Measurements from ENCODE around the gene ZBTB6. TPM values are rescaled to one million over a fixed set of nuclear protein-coding genes. Genes with fewer than 3 reads are reported as not detected.
A peak's percentile ranks its signal among the peaks of the same experiment; 100 is the strongest.

ZBTB6 gene
- polyA plus RNA-seq, 2 of the 4 experiments (the other 2 are of a cell fraction), result 9.0 to 10.3 TPM

- ChIA-PET CTCF (no interaction called here), POLR2A (no interaction called here)
- TF ChIP-seq MAZ (IDR thresholded peaks at IDR 0.05; ENCODE audit: borderline replicate concordance, low read depth, low read length), result no peak
- TF ChIP-seq RNF2 (IDR thresholded peaks at IDR 0.05; ENCODE audit: borderline replicate concordance, low read depth), result no peak
- TF ChIP-seq RFX5 (IDR thresholded peaks at IDR 0.05), result no peak
- no peak for TF ChIP-seq EP300 (IDR thresholded peaks at IDR 0.05)
- no peak for TF ChIP-seq TP53 (CRISPR knock-in tag; IDR thresholded peaks at IDR 0.05)
- no peak for TF ChIP-seq GATA3 (IDR thresholded peaks at IDR 0.05; ENCODE audit: borderline replicate concordance)
- TF ChIP-seq, protein P1, sequence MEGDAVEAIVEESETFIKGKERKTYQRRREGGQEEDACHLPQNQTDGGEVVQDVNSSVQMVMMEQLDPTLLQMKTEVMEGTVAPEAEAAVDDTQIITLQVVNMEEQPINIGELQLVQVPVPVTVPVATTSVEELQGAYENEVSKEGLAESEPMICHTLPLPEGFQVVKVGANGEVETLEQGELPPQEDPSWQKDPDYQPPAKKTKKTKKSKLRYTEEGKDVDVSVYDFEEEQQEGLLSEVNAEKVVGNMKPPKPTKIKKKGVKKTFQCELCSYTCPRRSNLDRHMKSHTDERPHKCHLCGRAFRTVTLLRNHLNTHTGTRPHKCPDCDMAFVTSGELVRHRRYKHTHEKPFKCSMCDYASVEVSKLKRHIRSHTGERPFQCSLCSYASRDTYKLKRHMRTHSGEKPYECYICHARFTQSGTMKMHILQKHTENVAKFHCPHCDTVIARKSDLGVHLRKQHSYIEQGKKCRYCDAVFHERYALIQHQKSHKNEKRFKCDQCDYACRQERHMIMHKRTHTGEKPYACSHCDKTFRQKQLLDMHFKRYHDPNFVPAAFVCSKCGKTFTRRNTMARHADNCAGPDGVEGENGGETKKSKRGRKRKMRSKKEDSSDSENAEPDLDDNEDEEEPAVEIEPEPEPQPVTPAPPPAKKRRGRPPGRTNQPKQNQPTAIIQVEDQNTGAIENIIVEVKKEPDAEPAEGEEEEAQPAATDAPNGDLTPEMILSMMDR (IDR thresholded peaks at IDR 0.05), result no peak
- no peak for TF ChIP-seq CBX2 (IDR thresholded peaks at IDR 0.05; ENCODE audit: borderline replicate concordance, low read depth)
- TF ChIP-seq BHLHE40 (IDR thresholded peaks at IDR 0.05; ENCODE audit: low read depth, low read length), result no peak
- ATAC-seq (no peak), FAIRE-seq (no peak), DNase-seq (ENCODE audit: low read depth in 1 of 2, low spot score in 1 of 2) (no peak)
- 91% methylated on average over 5 of the region's 5 CpGs for WGBS (ENCODE audit: missing lambda C conversion rate)
- no peaks in the 10 kb centered on the region for H3K9me3 ChIP-seq
- no peak overlapping the region for H3K4me2 ChIP-seq
- H3K4me3 ChIP-seq, result no peak overlapping the region
- H3K4me1 ChIP-seq, result peaks cover 14% of the 10 kb centered on the region; the same call in 2 of the 3 replicates
- H3K27ac ChIP-seq, result no peak overlapping the region
Measured at GRCh38 chr9:122936464-122936863, 23.3 kb upstream of the ZBTB6 start.

GRCh38 chr9:122931226-122932121, 18.4 kb upstream of the ZBTB6 start, which contains the start of gene ZBTB26:
Gene ZBTB26, minus strand, starts transcription at chr9:122931512. Its CDS starts 11,578 bp downstream, at chr9:122919934.
- ATAC-seq (peak; percentile 99), DNase-seq (ENCODE audit: low read depth in 1 of 2, low spot score in 1 of 2) (peak; percentile 93 to 99), FAIRE-seq (no peak)
- ChIA-PET CTCF (interaction anchor here (0.7 kb wide), 1 partner anchor 60 kb away, joined by 5 read pairs; no protein-coding TSS in a partner anchor), POLR2A (interaction anchor here (0.8 to 2.7 kb wide), 5 partner anchors 9 to 60 kb away, joined by 3 to 54 read pairs (median 5); partner anchors contain the start of genes RABGAP1, RC3H2 and ZBTB6)
- H3K27ac ChIP-seq, result peak within 1 kb of the TSS; percentile 88 to 96
- H3K9me3 ChIP-seq, result no peaks in the 10 kb centered on the region
- TF ChIP-seq, protein P2, sequence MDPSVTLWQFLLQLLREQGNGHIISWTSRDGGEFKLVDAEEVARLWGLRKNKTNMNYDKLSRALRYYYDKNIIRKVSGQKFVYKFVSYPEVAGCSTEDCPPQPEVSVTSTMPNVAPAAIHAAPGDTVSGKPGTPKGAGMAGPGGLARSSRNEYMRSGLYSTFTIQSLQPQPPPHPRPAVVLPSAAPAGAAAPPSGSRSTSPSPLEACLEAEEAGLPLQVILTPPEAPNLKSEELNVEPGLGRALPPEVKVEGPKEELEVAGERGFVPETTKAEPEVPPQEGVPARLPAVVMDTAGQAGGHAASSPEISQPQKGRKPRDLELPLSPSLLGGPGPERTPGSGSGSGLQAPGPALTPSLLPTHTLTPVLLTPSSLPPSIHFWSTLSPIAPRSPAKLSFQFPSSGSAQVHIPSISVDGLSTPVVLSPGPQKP (IDR thresholded peaks at IDR 0.05; ENCODE audit: low read depth, low read length), result no peak
- TF ChIP-seq NR3C1 (IDR thresholded peaks at IDR 0.05) (no peak), KDM5A (IDR thresholded peaks at IDR 0.05) (no peak), MAX (IDR thresholded peaks at IDR 0.05) (peak; percentile 26; the same call in 1 of the 2 replicates), PHF8 (IDR thresholded peaks at IDR 0.05; ENCODE audit: borderline replicate concordance, low read depth) (peak; percentile 63), JUNB (IDR thresholded peaks at IDR 0.05) (no peak), MYC (IDR thresholded peaks at IDR 0.05; ENCODE audit: borderline replicate concordance, low read length) (0 out of 2 replicates have a peak, but pooled peaks have one; percentile 42), ZC3H11A (IDR thresholded peaks at IDR 0.05) (no peak), POLR2A (IDR thresholded peaks at IDR 0.05; ENCODE audit: low read length) (peak; percentile 79), MAFK (IDR thresholded peaks at IDR 0.05; ENCODE audit: partially characterized antibody) (no peak), PBX3 (IDR thresholded peaks at IDR 0.05) (no peak), JUN (IDR thresholded peaks at IDR 0.05) (peak; percentile 35 to 81; a peak in 2 of 5 replicates)
- TF ChIP-seq, protein P1 (IDR thresholded peaks at IDR 0.05), result no peak
- TF ChIP-seq, protein P3, sequence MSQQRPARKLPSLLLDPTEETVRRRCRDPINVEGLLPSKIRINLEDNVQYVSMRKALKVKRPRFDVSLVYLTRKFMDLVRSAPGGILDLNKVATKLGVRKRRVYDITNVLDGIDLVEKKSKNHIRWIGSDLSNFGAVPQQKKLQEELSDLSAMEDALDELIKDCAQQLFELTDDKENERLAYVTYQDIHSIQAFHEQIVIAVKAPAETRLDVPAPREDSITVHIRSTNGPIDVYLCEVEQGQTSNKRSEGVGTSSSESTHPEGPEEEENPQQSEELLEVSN (IDR thresholded peaks at IDR 0.05; ENCODE audit: borderline replicate concordance, low read depth), result no peak
- TF ChIP-seq, protein P4, sequence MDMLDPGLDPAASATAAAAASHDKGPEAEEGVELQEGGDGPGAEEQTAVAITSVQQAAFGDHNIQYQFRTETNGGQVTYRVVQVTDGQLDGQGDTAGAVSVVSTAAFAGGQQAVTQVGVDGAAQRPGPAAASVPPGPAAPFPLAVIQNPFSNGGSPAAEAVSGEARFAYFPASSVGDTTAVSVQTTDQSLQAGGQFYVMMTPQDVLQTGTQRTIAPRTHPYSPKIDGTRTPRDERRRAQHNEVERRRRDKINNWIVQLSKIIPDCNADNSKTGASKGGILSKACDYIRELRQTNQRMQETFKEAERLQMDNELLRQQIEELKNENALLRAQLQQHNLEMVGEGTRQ (IDR thresholded peaks at IDR 0.05), result peak; percentile 54
- TF ChIP-seq, protein P5, sequence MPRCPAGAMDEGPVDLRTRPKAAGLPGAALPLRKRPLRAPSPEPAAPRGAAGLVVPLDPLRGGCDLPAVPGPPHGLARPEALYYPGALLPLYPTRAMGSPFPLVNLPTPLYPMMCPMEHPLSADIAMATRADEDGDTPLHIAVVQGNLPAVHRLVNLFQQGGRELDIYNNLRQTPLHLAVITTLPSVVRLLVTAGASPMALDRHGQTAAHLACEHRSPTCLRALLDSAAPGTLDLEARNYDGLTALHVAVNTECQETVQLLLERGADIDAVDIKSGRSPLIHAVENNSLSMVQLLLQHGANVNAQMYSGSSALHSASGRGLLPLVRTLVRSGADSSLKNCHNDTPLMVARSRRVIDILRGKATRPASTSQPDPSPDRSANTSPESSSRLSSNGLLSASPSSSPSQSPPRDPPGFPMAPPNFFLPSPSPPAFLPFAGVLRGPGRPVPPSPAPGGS (IDR thresholded peaks at IDR 0.05), result no peak
- peaks cover 19% of the 10 kb centered on the region; the same call in 2 of the 3 replicates for H3K4me1 ChIP-seq
- 0% methylated on average over 36 of the region's 51 CpGs for WGBS (ENCODE audit: missing lambda C conversion rate)
- H3K4me3 ChIP-seq, result peak within 1 kb of the TSS; percentile 81
- H3K4me2 ChIP-seq, result peak within 1 kb of the TSS; percentile 94

Measured in A549 (cell line).